Testis (tissue), 3 donors: Measurements from ENCODE around the gene ALK. TPM values are rescaled to one million over a fixed set of nuclear protein-coding genes. Genes with fewer than 3 reads are reported as not detected.

Experiments used
- DNase-seq: peaks from one replicate; pipeline ENCODE4 v3.0.0-alpha.2; 2019
- H3K27ac ChIP-seq, 2 donors: fragments of 200-600 bp; sonication (generic); one replicate each; pipeline ENCODE4 v1.5.1; 2019
- H3K27me3 ChIP-seq: fragments of 200-600 bp; sonication (generic); one replicate; pipeline ENCODE4 v1.5.1; 2019
- H3K36me3 ChIP-seq: fragments of 200-600 bp; sonication (generic); one replicate; pipeline ENCODE4 v1.5.1; 2017; ENCODE audit warnings: low read depth; ENCODE audit errors: missing control alignments
- H3K4me1 ChIP-seq: fragments of 200-600 bp; sonication (generic); one replicate; pipeline ENCODE4 v1.5.1; 2019
- H3K4me3 ChIP-seq, 2 donors: fragments of 200-600 bp; sonication (generic); one replicate each; pipeline ENCODE4 v1.5.1; 2017 to 2019
- H3K9me3 ChIP-seq: fragments of 200-600 bp; sonication (generic); one replicate; pipeline ENCODE4 v1.5.1; 2017
- POLR2A ChIP-seq: fragments of 450-650 bp; IDR thresholded peaks from one replicate; pipeline ENCODE4 v1.6.1; 2017; ENCODE audit warnings: antibody characterized with exemption, mild to moderate bottlenecking, moderate library complexity
- WGBS, 2 donors: methylation state at CpG; one replicate each; pipeline ENCODE4 v1.1.5; 2018; 5-methylcytosine and 5-hydroxymethylcytosine counted together
- intact Hi-C: fragments of 100-400 bp; cut with DNase I; formaldehyde crosslinking; loops from one replicate; pipeline ENCODE4 v1.15.1; 2023; ENCODE audit warnings: low total_unique reads
- polyA plus RNA-seq: library from polyadenylated mRNA; stranded (reverse); fragments of 350-450 nt; fragmentation: Illumina TruSeq; extraction: RNeasy Lipid Tissue Mini Kit (QIAGEN cat#74804); gene quantifications from one replicate; pipeline ENCODE4 v1.2.3, GENCODE V29; 2014; ENCODE audit warnings: low read depth, low replicate concordance; ENCODE audit not compliant: insufficient read depth
- total RNA-seq, 2 donors: library from RNA; depleted of rRNA; stranded (reverse); fragments of >200 nt; gene quantifications; one replicate each; pipeline ENCODE4 v1.2.3, GENCODE V29; 2016
- TF ChIP-seq, protein P1 (sequence below), 3 experiments: fragments of 450-650 bp in 2 of 3; fragments of 200-600 bp in 1 of 3; sonication (generic) in 1 of 3; IDR thresholded peaks; one replicate each; pipeline ENCODE4 v1.5.1; 2016 to 2019; ENCODE audit warnings: antibody characterized with exemption in 3 of 3, mild to moderate bottlenecking in 2 of 3, moderate library complexity in 1 of 3

ALK gene
- total and polyA plus RNA-seq, 3 donors from 2014 or later = 2.1 to 3.8 (median 3.8) TPM

DNA sequence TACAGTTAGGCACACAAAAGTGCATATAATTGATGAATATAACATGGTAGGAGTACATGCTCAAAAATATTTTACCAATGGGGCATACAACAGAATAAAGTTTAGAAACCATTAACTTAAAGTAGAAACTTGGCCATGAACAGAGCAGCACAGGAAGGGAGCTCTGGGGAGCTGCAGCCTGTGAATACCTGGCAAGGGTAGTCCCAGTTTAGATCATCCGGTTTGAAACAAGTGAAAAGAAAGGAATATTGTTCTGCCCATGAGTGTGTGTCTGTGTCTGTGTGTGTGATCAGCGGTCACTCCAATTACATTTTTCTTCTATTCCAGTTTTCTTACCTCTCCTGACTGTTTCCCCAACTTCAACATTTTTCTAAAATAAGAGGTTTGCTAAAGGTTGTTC lies 233.0 kb downstream of the ALK start:
- intact Hi-C loops = no loop called here
- Histone ChIP-seq H3K27ac (no peak overlapping the region), H3K9me3 (no peaks in the 10 kb centered on the region), H3K4me3 (no peak overlapping the region), H3K27me3 (no peaks in the 10 kb centered on the region), H3K36me3 (no peaks in the 10 kb centered on the region), H3K4me1 (no peaks in the 10 kb centered on the region)
- TF ChIP-seq POLR2A = no peak
- TF ChIP-seq, protein P1, sequence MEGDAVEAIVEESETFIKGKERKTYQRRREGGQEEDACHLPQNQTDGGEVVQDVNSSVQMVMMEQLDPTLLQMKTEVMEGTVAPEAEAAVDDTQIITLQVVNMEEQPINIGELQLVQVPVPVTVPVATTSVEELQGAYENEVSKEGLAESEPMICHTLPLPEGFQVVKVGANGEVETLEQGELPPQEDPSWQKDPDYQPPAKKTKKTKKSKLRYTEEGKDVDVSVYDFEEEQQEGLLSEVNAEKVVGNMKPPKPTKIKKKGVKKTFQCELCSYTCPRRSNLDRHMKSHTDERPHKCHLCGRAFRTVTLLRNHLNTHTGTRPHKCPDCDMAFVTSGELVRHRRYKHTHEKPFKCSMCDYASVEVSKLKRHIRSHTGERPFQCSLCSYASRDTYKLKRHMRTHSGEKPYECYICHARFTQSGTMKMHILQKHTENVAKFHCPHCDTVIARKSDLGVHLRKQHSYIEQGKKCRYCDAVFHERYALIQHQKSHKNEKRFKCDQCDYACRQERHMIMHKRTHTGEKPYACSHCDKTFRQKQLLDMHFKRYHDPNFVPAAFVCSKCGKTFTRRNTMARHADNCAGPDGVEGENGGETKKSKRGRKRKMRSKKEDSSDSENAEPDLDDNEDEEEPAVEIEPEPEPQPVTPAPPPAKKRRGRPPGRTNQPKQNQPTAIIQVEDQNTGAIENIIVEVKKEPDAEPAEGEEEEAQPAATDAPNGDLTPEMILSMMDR (IDR thresholded peaks at IDR 0.05) = no peak
- 63 to 75% methylated on average over 2 of the region's 2 CpGs for WGBS, 2 donors
- DNase-seq = no peak

DNA sequence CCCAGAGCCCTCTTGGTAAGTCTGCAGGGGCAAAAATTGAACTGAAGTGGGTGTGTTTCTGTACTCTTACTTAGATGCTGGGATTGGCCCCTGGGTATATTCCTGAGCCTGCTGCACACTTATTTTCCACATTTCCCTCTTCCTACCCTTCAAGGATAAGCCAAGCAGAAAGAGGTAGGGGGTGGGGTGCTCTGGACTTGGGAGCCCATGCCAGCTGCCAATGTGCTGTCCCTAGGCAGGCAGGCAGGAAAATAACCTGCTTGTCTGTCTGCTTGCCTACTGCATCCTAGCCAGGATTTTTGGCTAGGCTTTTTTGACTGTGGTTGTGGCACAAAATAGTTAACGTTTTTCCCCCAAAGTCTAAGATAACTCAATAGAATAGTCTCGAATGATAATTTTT lies 234.3 kb downstream of the ALK start:
- no peak for DNase-seq
- no peaks in the 10 kb centered on the region for H3K27me3 ChIP-seq
- 75 to 79% methylated on average over 2 of the region's 2 CpGs for WGBS, 2 donors
- H3K4me3 ChIP-seq = no peak overlapping the region
- intact Hi-C loops = no loop called here
- no peaks in the 10 kb centered on the region for H3K4me1 ChIP-seq
- H3K27ac ChIP-seq = no peak overlapping the region
- H3K36me3 ChIP-seq = no peaks in the 10 kb centered on the region
- TF ChIP-seq POLR2A = no peak
- H3K9me3 ChIP-seq = no peaks in the 10 kb centered on the region

DNA sequence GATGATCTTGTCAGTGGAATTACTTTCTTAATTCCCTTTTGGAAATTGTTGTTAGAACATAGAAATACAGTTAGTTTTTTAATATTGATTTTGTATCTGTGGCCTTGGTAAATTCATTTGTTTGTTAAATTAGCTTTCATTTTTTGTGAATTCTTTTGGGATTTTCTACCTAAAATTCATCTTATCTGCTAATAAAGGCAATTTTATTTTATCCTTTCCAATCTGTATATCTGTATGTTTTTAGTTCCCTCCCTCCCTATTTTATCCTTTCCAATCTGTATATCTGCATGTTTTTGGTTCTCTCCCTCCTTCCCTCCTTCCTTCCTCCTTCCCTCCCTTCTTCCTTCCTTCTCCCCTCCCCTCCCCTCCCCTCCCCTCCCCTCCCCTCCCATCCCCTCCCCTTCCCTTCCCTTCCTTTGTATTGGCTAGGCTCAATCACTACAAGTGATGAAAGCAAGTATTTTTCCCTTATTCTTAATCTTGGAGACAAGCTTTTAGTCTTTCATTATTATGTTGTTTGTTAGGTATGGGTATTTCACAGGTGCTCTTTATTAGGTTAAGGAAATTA lies 244.4 kb downstream of the ALK start:
- no peak for TF ChIP-seq POLR2A
- TF ChIP-seq, protein P1 (IDR thresholded peaks at IDR 0.05) = no peak
- Histone ChIP-seq H3K4me1 (no peaks in the 10 kb centered on the region), H3K27ac (no peak overlapping the region), H3K9me3 (no peaks in the 10 kb centered on the region), H3K36me3 (no peaks in the 10 kb centered on the region), H3K4me3 (no peak overlapping the region), H3K27me3 (no peaks in the 10 kb centered on the region)
- intact Hi-C loops = no loop called here
- DNase-seq = no peak

DNA sequence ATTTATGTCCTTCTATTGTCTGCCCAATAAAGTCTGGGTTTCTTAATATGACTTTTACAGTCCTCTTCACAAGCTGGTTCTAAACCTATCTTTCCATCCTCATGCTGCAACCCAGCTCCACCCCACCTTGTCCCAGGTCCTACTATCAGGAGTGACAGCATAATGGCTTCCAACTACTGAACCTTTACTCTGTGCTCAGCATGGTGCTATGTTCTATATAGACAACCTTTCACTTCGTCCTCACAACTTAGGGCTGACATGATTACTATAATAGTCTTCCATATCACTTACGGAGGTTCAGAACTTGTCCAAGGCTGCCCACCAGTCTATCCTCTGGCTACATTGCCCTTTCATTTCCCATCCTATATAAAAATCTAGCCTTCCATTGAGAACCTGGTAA lies 256.8 kb downstream of the ALK start:
- intact Hi-C loops = no loop called here
- TF ChIP-seq, protein P1 (IDR thresholded peaks at IDR 0.05) = no peak
- TF ChIP-seq POLR2A = no peak
- no peak for DNase-seq
- no peaks in the 10 kb centered on the region for H3K27me3 ChIP-seq
- WGBS, 2 donors = 82 to 95% methylated on average over 2 of the region's 2 CpGs
- H3K9me3 ChIP-seq = no peaks in the 10 kb centered on the region
- no peaks in the 10 kb centered on the region for H3K36me3 ChIP-seq
- no peaks in the 10 kb centered on the region for H3K4me1 ChIP-seq
- no peak overlapping the region for H3K4me3 ChIP-seq
- H3K27ac ChIP-seq = no peak overlapping the region

DNA sequence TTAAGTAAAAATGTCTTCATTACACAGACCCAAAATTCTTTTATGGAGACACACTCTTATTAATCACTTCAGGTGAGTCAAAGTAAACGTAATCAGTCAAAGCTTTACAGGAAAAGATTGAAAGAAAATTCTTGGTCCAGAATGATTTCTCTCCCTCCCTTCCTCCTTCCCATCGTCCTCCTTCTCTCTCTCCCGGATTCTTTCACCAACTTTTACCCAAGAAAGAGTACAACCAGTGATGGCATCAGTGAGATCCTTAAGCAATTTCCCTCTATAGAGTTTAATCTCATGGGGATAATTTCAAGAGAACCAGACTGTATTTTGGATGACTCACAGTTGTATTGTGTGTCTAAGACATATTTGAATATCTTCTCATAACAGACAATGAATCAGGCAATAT lies 258.1 kb downstream of the ALK start:
- Histone ChIP-seq H3K4me1 (no peaks in the 10 kb centered on the region), H3K36me3 (no peaks in the 10 kb centered on the region), H3K27ac (no peak overlapping the region), H3K9me3 (no peaks in the 10 kb centered on the region), H3K27me3 (no peaks in the 10 kb centered on the region), H3K4me3 (no peak overlapping the region)
- TF ChIP-seq, protein P1 (IDR thresholded peaks at IDR 0.05) = no peak
- TF ChIP-seq POLR2A = no peak
- 83% methylated on average over 3 of the region's 3 CpGs for WGBS, 2 donors
- intact Hi-C loops = no loop called here
- no peak for DNase-seq
